ENCODE data around the gene OR4L1.
"Not testable (repeated sequence)": the region's sequence is repeated elsewhere in the genome, so short reads cannot be mapped to it uniquely, and the experiment has no call there.

Gene OR4L1

GRCh38 chr14:20059745-20060144 is at the start of gene OR4L1:
OR4L1 (plus strand) TSS chr14:20060045; CDS start chr14:20060045, 0 bp downstream.
- Mint-ChIP-seq H3K27ac (no peak within 1 kb of the TSS), H3K36me3 (no peaks in the 10 kb centered on the region), H3K27me3 (peaks cover 0 to 6% of the 10 kb centered on the region in 2 donors), H3K4me3 (no peak within 1 kb of the TSS), H3K4me1 (no peaks in the 10 kb centered on the region), H3K9me3 (peaks cover 0 to 3% of the 10 kb centered on the region in 2 donors)
- no peak for ATAC-seq (replicated peaks)
- no peak for DNase-seq

GRCh38 chr14:20019257-20019865 is 40.5 kb upstream of the OR4L1 start, which contains the start of gene OR4K14:
OR4K14 (minus strand) TSS chr14:20019307; CDS start chr14:20015193, 4,114 bp downstream.
- no peaks in the 10 kb centered on the region for H3K4me1 Mint-ChIP-seq
- ATAC-seq (replicated peaks), result no peak

GRCh38 chr14:20031058-20031457 is 28.8 kb upstream of the OR4L1 start:
- Mint-ChIP-seq H3K27me3 (peaks cover 0 to 5% of the 10 kb centered on the region in 2 donors), H3K4me1 (no peaks in the 10 kb centered on the region), H3K9me3 (peaks cover 0 to 5% of the 10 kb centered on the region in 2 donors), H3K36me3 (no peaks in the 10 kb centered on the region), H3K4me3 (no peak overlapping the region), H3K27ac (no peak overlapping the region)
- ATAC-seq (replicated peaks), result no peak
- no peak for DNase-seq

More at GRCh38 chr14:20019257-20019865, 40.5 kb upstream of the OR4L1 start, which contains the start of gene OR4K14:
- Mint-ChIP-seq H3K36me3 (no peaks in the 10 kb centered on the region), H3K9me3 (peaks cover under 1% of the 10 kb centered on the region in 2 donors), H3K27me3 (no peaks in the 10 kb centered on the region), H3K4me3 (no peak within 1 kb of the TSS), H3K27ac (no peak within 1 kb of the TSS)
- no peak for DNase-seq

GRCh38 chr14:20035449-20035848 is 24.4 kb upstream of the OR4L1 start:
- H3K36me3 Mint-ChIP-seq, result no peaks in the 10 kb centered on the region
- DNase-seq (no peak), ATAC-seq (replicated peaks) (no peak)
- no peaks in the 10 kb centered on the region for H3K4me1 Mint-ChIP-seq
- no peak overlapping the region for H3K27ac Mint-ChIP-seq
- H3K9me3 Mint-ChIP-seq, result peaks cover 0 to 5% of the 10 kb centered on the region in 2 donors
- H3K4me3 Mint-ChIP-seq, result no peak overlapping the region
- H3K27me3 Mint-ChIP-seq, result peaks cover 0 to 5% of the 10 kb centered on the region in 2 donors

- ATAC-seq (replicated peaks) (no peak), DNase-seq (no peak)
- no peaks in the 10 kb centered on the region for H3K4me1 Mint-ChIP-seq
- no peak within 1 kb of the TSS for H3K27ac Mint-ChIP-seq
- no peaks in the 10 kb centered on the region for H3K36me3 Mint-ChIP-seq
- H3K9me3 Mint-ChIP-seq, result peaks cover 0 to 5% of the 10 kb centered on the region in 2 donors
- peaks cover 0 to 5% of the 10 kb centered on the region in 2 donors for H3K27me3 Mint-ChIP-seq
- H3K4me3 Mint-ChIP-seq, result no peak within 1 kb of the TSS
These were observed 23.9 kb upstream of the OR4L1 start, which contains the start of gene OR4K13 for GRCh38 chr14:20035938-20036337. OR4K13 (minus strand) TSS chr14:20036038; CDS start chr14:20034758, 1,280 bp downstream.

GRCh38 chr14:20044243-20044642 is 15.6 kb upstream of the OR4L1 start:
- H3K9me3 Mint-ChIP-seq, result peaks cover 0 to 3% of the 10 kb centered on the region in 2 donors
- peaks cover 0 to 14% of the 10 kb centered on the region in 2 donors for H3K27me3 Mint-ChIP-seq
- ATAC-seq (replicated peaks) (no peak), DNase-seq (no peak)
- H3K4me1 Mint-ChIP-seq, result no peaks in the 10 kb centered on the region
- no peaks in the 10 kb centered on the region for H3K36me3 Mint-ChIP-seq
- H3K27ac Mint-ChIP-seq, result no peak overlapping the region
- no peak overlapping the region for H3K4me3 Mint-ChIP-seq

GRCh38 chr14:20048202-20048601 is 11.6 kb upstream of the OR4L1 start:
- H3K9me3 Mint-ChIP-seq, result no peaks in the 10 kb centered on the region
- no peak for DNase-seq
- H3K4me3 Mint-ChIP-seq, result no peak overlapping the region

GRCh38 chr14:20092050-20092449 is 32.2 kb downstream of the OR4L1 start:
- ATAC-seq (replicated peaks) (no peak), DNase-seq (no peak)
- Mint-ChIP-seq H3K9me3 (no peaks in the 10 kb centered on the region), H3K4me3 (no peak overlapping the region), H3K27ac (no peak overlapping the region), H3K36me3 (no peaks in the 10 kb centered on the region), H3K27me3 (no peaks in the 10 kb centered on the region), H3K4me1 (no peaks in the 10 kb centered on the region)

More at GRCh38 chr14:20048202-20048601, 11.6 kb upstream of the OR4L1 start:
- no peak for ATAC-seq (replicated peaks)
- H3K36me3 Mint-ChIP-seq, result no peaks in the 10 kb centered on the region
- no peaks in the 10 kb centered on the region for H3K4me1 Mint-ChIP-seq
- H3K27ac Mint-ChIP-seq, result no peak overlapping the region
- H3K27me3 Mint-ChIP-seq, result peaks cover 0 to 11% of the 10 kb centered on the region in 2 donors

GRCh38 chr14:20093442-20093841 is 33.6 kb downstream of the OR4L1 start:
- Mint-ChIP-seq H3K36me3 (no peaks in the 10 kb centered on the region), H3K27ac (no peak overlapping the region), H3K9me3 (no peaks in the 10 kb centered on the region), H3K4me1 (no peaks in the 10 kb centered on the region), H3K27me3 (no peaks in the 10 kb centered on the region), H3K4me3 (no peak overlapping the region)
- DNase-seq, result no peak
- no peak for ATAC-seq (replicated peaks)

GRCh38 chr14:20098926-20099770 is 39.3 kb downstream of the OR4L1 start:
- ATAC-seq (replicated peaks); DNase-seq; H3K36me3 Mint-ChIP-seq; H3K4me3 Mint-ChIP-seq; H3K27ac Mint-ChIP-seq; H3K9me3 Mint-ChIP-seq; H3K4me1 Mint-ChIP-seq; H3K27me3 Mint-ChIP-seq: not testable (repeated sequence)

- peaks cover 2 to 5% of the 10 kb centered on the region in 2 donors for H3K9me3 Mint-ChIP-seq
- H3K4me1 Mint-ChIP-seq, result no peaks in the 10 kb centered on the region
- no peak within 1 kb of the TSS for H3K27ac Mint-ChIP-seq
- DNase-seq (no peak), ATAC-seq (replicated peaks) (no peak)
- H3K4me3 Mint-ChIP-seq, result no peak within 1 kb of the TSS
- H3K36me3 Mint-ChIP-seq, result no peaks in the 10 kb centered on the region
- no peaks in the 10 kb centered on the region for H3K27me3 Mint-ChIP-seq
These were observed 50.6 kb downstream of the OR4L1 start, which contains the start of gene OR4K17 for GRCh38 chr14:20110438-20110837. OR4K17 (plus strand) TSS chr14:20110739; CDS start chr14:20117500, 6,761 bp downstream.

Measured in stimulated activated naive B cell treated with anti-CD40 and anti-IgM and Interleukin-4, amounts not matched to agents 10 μg/mL and 1 μg/mL and 100 μg/mL, for 72 hours (primary cell).